Smooth muscle cell (in vitro differentiated cells): ENCODE measurements around the gene BRICD5. TPM values are rescaled to one million over a fixed set of nuclear protein-coding genes. Genes with fewer than 3 reads are reported as not detected.

Experiments
- DNase-seq: peaks from one replicate; lab custom pipeline; 2025; ENCODE audit not compliant: unreplicated experiment; lab: John Stamatoyannopoulos, UW
- H2AFZ ChIP-seq: fragments of 200-600 bp; sonication (generic); 2 replicates; pipeline ENCODE4 v1.6.0; 2016; ENCODE audit warnings: antibody characterized with exemption, low read depth, mild to moderate bottlenecking
- H3F3A ChIP-seq: fragments of 200-600 bp; sonication (generic); 2 replicates; pipeline ENCODE4 v1.6.0; 2017; ENCODE audit warnings: antibody characterized with exemption, low read depth
- H3K27ac ChIP-seq: fragments of 200-600 bp; sonication (generic); 2 replicates; pipeline ENCODE4 v1.5.1; 2016; ENCODE audit warnings: low read depth, mild to moderate bottlenecking
- H3K27me3 ChIP-seq: fragments of 200-600 bp; sonication (generic); 2 replicates; pipeline ENCODE4 v1.6.1; 2016; ENCODE audit warnings: low read depth, mild to moderate bottlenecking
- H3K36me3 ChIP-seq: fragments of 200-600 bp; sonication (generic); 2 replicates; pipeline ENCODE4 v1.5.1; 2016; ENCODE audit warnings: low read depth
- H3K4me1 ChIP-seq: fragments of 200-600 bp; sonication (generic); 2 replicates; pipeline ENCODE4 v1.5.1; 2016; ENCODE audit warnings: low read depth
- H3K4me2 ChIP-seq: fragments of 200-600 bp; sonication (generic); 2 replicates; pipeline ENCODE4 v1.6.0; 2016; ENCODE audit warnings: mild to moderate bottlenecking
- H3K4me3 ChIP-seq: fragments of 200-600 bp; sonication (generic); 2 replicates; pipeline ENCODE4 v1.5.1; 2016; ENCODE audit warnings: mild to moderate bottlenecking
- H3K79me2 ChIP-seq: fragments of 200-600 bp; sonication (generic); 2 replicates; pipeline ENCODE4 v1.6.0; 2016; ENCODE audit warnings: low read depth, mild to moderate bottlenecking
- H3K9ac ChIP-seq: fragments of 200-600 bp; sonication (generic); 2 replicates; pipeline ENCODE4 v1.6.0; 2016; ENCODE audit warnings: low read depth
- H3K9me3 ChIP-seq: fragments of 200-600 bp; sonication (generic); replicated peaks from 2 replicates; pipeline ENCODE4 v1.5.1; 2016; ENCODE audit warnings: low read depth
- H4K20me1 ChIP-seq: fragments of 200-600 bp; sonication (generic); 2 replicates; pipeline ENCODE4 v1.6.0; 2016; ENCODE audit warnings: low read depth
- WGBS: methylation state at CpG from one replicate; pipeline ENCODE4 v1.1.7; 2016; ENCODE audit warnings: low lambda C conversion rate; 5-methylcytosine and 5-hydroxymethylcytosine counted together
- polyA plus RNA-seq: library from polyadenylated mRNA; unstranded; fragments of >200 nt; fragmentation: Nextera tagmentation; extraction: Ambion mirVana; gene quantifications from 2 replicates; pipeline ENCODE4 v1.2.1, GENCODE V29; 2016
- total RNA-seq: library from RNA; depleted of rRNA; stranded (reverse); fragments of >200 nt; gene quantifications from 2 replicates; pipeline ENCODE4 v1.2.3, GENCODE V29; 2014
- TF ChIP-seq, protein P1 (sequence below): fragments of 200-600 bp; sonication (generic); IDR thresholded peaks from 2 replicates; pipeline ENCODE4 v1.5.1; 2017; ENCODE audit warnings: borderline replicate concordance, mild to moderate bottlenecking, antibody characterized with exemption; ENCODE audit not compliant: insufficient read depth, poor library complexity, severe bottlenecking

The BRICD5 gene
- total and polyA plus RNA-seq, 2 experiments from 2014 or later, result 2.0 to 4.7 TPM

DNA sequence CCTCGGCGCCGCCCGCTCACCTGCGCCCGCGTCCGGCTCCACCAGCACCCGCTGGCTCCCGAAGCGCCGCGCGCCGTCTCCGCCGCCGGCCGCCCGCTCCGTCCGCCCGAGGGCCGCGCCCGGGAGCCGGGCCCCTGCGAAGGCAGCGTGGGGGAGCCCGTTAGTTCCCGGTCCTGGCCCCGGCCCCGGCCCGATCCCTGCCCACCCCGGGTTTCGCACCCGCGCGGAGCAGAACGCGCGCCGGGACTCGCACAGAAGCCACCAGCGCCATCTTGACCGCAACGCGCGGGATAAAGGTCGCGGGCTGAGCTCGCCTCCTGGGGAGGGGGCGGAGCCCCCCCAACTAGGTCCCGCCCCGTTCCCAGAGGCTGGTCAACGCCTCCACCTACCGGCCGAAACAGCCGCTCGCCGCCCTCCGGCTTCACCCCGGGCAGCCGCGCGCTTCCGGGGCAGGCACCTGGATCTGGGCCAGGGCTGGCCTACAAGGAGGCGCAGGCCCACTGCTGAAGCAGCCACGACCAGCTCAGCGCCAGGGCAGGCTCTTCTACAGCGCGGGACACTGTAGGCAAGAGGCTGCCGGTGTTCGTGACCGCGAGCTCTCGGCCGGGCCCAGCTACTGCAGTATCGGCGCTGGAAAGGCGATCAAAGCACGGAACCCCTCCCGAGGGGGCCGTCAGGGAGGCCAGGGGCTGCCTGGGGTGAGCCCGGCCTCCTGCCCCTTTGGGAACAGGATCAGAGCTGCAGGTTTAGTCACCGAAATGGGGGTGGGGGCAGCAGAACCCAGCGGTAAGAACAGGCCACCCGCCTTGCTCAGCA is 40.8 kb upstream of the BRICD5 start, which contains the start of gene ECI1:
ECI1 (minus strand) TSS at position 292 of the 816 bp plus-strand sequence; CDS start at position 271, 21 bp downstream.
- Histone ChIP-seq H3F3A (peaks cover 24% of the 10 kb centered on the region), H3K27me3 (no peaks in the 10 kb centered on the region), H3K4me3 (peak within 1 kb of the TSS; percentile 77), H3K4me1 (peaks cover 11% of the 10 kb centered on the region), H3K27ac (peak within 1 kb of the TSS; percentile 73), H2AFZ (no peak within 1 kb of the TSS), H3K9ac (peak within 1 kb of the TSS; percentile 7), H3K36me3 (peaks cover 5% of the 10 kb centered on the region), H3K9me3 (no peaks in the 10 kb centered on the region), H4K20me1 (peaks cover 17% of the 10 kb centered on the region), H3K79me2 (peaks cover 35% of the 10 kb centered on the region), H3K4me2 (peak within 1 kb of the TSS; percentile 93)
- DNase-seq, result peak; percentile 87
- TF ChIP-seq, protein P1, sequence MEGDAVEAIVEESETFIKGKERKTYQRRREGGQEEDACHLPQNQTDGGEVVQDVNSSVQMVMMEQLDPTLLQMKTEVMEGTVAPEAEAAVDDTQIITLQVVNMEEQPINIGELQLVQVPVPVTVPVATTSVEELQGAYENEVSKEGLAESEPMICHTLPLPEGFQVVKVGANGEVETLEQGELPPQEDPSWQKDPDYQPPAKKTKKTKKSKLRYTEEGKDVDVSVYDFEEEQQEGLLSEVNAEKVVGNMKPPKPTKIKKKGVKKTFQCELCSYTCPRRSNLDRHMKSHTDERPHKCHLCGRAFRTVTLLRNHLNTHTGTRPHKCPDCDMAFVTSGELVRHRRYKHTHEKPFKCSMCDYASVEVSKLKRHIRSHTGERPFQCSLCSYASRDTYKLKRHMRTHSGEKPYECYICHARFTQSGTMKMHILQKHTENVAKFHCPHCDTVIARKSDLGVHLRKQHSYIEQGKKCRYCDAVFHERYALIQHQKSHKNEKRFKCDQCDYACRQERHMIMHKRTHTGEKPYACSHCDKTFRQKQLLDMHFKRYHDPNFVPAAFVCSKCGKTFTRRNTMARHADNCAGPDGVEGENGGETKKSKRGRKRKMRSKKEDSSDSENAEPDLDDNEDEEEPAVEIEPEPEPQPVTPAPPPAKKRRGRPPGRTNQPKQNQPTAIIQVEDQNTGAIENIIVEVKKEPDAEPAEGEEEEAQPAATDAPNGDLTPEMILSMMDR, result peak; percentile 50
- 5% methylated on average over 80 of the region's 88 CpGs for WGBS

DNA sequence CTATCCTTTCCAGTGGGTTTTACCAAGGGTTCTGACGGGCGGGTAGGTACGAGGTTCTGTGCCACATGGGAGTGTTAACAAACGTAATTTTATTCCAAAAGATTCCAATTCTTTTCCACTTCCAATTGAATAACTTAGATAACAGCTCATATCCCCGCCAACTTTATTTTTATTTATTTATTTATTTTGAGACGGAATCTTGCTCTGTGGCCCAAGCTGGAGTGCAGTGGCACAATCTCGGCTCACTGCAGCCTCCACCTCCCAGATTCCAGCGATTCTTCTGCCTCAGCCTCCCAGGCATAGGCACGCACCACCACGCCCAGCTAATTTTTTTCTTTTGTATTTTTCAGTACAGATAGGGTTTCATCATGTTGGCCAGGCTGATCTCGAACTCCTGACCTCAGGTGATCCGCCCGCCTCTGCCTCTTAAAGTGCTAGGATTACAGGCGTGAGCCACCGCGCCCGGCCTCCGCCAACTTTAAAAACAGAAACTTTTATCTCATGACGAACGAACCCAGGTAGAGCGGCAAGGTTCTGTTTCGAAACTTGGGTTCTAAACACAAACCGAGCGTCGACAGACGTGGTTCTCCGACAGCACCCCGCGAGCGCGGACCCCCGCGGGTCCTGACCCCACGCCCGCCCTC is 40.1 kb upstream of the BRICD5 start:
- WGBS, result 6% methylated on average over 33 of the region's 35 CpGs
- H3K9me3 ChIP-seq, result no peaks in the 10 kb centered on the region
- H3F3A ChIP-seq, result peaks cover 21% of the 10 kb centered on the region
- peak overlapping the region; percentile 77 for H3K4me3 ChIP-seq
- peak overlapping the region; percentile 7 for H3K9ac ChIP-seq
- H3K36me3 ChIP-seq, result peaks cover 5% of the 10 kb centered on the region
- no peak for DNase-seq
- peak overlapping the region; percentile 73 for H3K27ac ChIP-seq
- peaks cover 11% of the 10 kb centered on the region for H3K4me1 ChIP-seq
- H3K27me3 ChIP-seq, result no peaks in the 10 kb centered on the region
- peaks cover 12% of the 10 kb centered on the region for H4K20me1 ChIP-seq
- TF ChIP-seq, protein P1, result no peak
- no peak overlapping the region for H2AFZ ChIP-seq
- peak overlapping the region; percentile 93 for H3K4me2 ChIP-seq
- H3K79me2 ChIP-seq, result peaks cover 35% of the 10 kb centered on the region

- peaks cover 35% of the 10 kb centered on the region for H3K79me2 ChIP-seq
- no peaks in the 10 kb centered on the region for H3K36me3 ChIP-seq
- H3K27me3 ChIP-seq, result no peaks in the 10 kb centered on the region
- no peaks in the 10 kb centered on the region for H3K9me3 ChIP-seq
- no peak overlapping the region for H3K4me2 ChIP-seq
- H3K9ac ChIP-seq, result no peak overlapping the region
- no peak overlapping the region for H3K4me3 ChIP-seq
- TF ChIP-seq, protein P1, result no peak
- H4K20me1 ChIP-seq, result no peaks in the 10 kb centered on the region
- 98% methylated on average over 18 of the region's 18 CpGs for WGBS
- H3K4me1 ChIP-seq, result peaks cover 11% of the 10 kb centered on the region
- H3K27ac ChIP-seq, result no peak overlapping the region
- no peak overlapping the region for H2AFZ ChIP-seq
- no peak for DNase-seq
- H3F3A ChIP-seq, result no peaks in the 10 kb centered on the region
Measured at GRCh38 chr16:2246301-2246885, 35.7 kb upstream of the BRICD5 start.
